GM21360 (cell line): ENCODE results near the gene FTCD.
"Not testable (repeated sequence)": the region's sequence is repeated elsewhere in the genome, so short reads cannot be mapped to it uniquely, and the experiment has no call there.

Experiments
- ATAC-seq: cut with Tn5 transposase; IDR thresholded peaks from one replicate; pipeline ENCODE4 v1.9.1; 2021; ENCODE audit warnings: mild to moderate bottlenecking, moderate library complexity; ENCODE audit not compliant: unreplicated experiment

FTCD gene

GRCh38 chr21:46188226-46189212, 33.1 kb upstream of the FTCD start:
- no peak for ATAC-seq

DNA sequence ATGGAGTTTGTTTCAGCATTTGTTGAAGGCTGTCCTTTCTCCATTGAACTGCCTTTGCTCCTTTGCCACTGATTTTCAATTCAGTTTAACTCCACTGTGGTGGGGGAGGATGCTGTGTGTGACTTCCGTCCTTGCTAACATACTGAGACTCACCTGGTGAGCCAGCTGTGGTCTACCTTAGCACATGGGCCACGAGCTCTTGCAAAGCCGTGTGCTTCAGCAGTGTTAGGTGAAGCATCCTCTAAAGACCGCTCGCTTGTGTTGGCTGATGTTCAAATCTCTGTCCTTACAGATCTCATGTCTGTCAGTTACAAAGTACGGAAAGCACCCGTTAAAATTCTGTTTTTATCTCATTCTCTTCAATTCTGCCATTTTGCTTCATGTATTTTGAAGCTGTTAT, 32.4 kb upstream of the FTCD start:
- ATAC-seq, result no peak

DNA sequence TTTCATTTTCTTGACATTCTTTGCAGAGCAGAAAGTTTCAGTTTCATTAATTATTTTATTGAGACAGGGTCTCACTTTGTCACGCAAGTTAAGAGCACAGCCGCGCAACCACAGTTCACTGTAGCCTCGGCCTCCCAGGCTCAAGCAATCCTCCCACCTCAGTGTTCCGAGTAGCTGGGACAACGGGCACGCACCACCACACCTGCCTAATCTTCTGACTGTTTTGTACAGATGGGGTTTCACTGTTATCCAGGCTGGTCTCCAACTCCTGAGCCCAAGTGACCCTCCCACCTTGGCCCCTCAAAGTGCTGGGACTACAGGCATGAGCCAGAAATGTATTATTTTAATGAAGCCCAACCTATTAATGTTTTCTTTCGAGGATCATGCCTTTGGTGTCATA, 31.9 kb upstream of the FTCD start:
- no peak for ATAC-seq

GRCh38 chr21:46185716-46186115, 30.3 kb upstream of the FTCD start:
- no peak for ATAC-seq

- ATAC-seq, result no peak
Measured at GRCh38 chr21:46184625-46185555, 29.5 kb upstream of the FTCD start.

- no peak for ATAC-seq
Measured at GRCh38 chr21:46183910-46184624, 28.7 kb upstream of the FTCD start, which contains the start of gene SPATC1L. SPATC1L (minus strand) TSS chr21:46184459; CDS start chr21:46182816, 1,643 bp downstream.

DNA sequence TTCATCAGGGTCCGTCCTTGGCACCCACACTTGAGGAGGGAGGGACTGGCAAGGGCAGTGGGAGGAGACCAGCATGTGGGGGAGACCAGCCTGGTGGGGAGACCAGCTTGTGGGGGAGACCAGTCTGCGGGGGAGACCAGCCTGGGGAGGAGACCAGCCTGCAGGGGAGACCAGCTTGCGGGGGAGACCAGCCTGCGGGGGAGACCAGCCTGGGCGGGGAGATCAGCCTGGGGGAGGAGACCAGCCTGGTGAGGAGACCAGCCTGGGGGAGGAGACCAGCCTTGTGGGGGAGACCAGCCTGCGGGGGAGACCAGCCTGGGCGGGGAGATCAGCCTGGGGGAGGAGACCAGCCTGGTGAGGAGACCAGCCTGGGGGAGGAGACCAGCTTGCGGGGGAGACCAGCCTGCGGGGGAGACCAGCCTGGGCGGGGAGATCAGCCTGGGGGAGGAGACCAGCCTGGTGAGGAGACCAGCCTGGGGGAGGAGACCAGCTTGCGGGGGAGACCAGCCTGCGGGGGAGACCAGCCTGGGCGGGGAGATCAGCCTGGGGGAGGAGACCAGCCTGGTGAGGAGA, 28.0 kb upstream of the FTCD start:
- not testable (repeated sequence) for ATAC-seq

DNA sequence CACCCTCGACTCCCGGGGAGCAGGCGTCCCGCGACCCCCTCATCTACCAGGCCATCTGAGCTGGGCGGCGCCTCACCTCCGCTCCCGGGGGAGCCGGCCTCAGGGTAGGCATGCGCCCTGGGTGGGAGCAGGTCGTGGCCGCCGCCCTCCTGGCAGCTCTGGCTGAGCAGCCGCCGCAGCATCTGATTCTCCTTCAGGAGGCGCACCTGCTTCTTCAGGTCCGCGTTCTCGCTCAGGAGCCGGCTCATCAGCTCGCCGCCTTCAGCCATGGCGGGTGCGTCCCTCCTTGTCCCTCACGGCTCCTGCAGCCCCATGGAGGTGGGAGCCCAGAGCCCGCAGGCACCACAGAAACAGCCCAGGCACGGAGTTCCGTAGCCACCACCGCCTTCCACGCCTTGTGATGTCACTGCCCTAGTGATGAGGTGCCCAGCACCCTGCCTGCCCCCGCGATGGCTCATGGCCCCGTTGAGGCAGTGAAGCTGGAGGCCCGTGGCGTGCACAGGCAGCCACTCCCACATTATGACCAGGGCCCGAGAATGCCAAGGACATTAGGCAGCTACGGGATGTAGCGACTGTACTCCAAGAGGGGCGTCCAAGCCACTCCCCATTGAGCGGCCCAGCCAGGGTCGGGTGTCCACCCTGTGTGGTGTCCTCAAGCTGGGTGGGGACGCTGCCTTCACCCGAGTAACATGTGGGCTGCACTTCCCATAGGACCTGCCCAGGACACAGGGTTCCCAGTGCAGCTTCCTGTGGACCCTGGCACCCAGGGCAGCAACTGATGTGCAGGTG, 27.4 kb upstream of the FTCD start:
- no peak for ATAC-seq

DNA sequence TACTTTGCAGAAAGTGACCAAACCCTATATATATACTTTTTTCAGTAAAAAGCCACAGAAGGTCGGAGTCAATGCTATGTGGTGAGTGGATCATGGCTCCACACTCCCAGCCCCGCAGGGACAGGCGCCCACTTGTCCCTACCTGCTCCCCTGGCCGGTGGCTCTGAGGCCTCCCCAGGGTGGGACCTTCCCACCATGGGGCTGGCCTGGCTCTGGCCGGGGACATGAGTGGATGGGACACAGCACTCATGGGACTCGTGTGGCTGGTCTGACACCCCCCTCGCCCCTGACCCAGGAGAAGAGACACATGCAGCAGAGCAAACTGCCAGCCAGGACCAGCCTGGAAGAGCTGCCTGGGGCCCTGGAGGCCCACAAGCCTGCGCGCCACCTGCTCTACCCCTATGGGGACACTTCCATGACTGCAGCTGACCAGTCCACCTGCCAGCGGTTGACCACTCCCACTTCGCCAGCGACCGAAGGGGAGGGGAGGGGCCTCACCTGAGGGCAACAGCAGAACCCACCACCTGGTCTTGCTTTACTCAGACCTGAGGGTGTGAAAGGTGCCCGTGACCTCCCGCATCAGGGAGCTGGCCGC, 26.7 kb upstream of the FTCD start:
- ATAC-seq, result no peak

DNA sequence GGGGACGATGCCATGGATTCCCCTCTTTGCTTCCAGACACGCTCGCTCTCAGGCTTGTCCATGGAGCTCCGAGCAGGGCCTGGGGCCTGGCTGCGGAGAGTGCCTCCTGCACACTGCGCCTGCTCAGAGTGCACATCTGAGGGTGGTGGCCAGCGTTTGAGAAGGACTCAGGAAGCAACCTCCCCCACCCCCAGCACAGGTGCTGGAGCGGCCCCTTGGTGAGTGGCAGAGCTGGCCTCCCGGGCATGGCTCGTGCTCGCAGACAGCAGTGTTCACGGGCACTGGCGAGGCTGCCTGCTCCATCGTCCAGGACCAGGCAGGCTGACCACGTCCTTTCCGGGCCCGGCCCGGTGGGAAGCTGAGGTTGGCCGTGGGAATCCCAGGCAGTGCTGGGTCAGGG, 26.1 kb upstream of the FTCD start:
- no peak for ATAC-seq

GRCh38 chr21:46180778-46181391, 25.5 kb upstream of the FTCD start:
- ATAC-seq, result no peak

DNA sequence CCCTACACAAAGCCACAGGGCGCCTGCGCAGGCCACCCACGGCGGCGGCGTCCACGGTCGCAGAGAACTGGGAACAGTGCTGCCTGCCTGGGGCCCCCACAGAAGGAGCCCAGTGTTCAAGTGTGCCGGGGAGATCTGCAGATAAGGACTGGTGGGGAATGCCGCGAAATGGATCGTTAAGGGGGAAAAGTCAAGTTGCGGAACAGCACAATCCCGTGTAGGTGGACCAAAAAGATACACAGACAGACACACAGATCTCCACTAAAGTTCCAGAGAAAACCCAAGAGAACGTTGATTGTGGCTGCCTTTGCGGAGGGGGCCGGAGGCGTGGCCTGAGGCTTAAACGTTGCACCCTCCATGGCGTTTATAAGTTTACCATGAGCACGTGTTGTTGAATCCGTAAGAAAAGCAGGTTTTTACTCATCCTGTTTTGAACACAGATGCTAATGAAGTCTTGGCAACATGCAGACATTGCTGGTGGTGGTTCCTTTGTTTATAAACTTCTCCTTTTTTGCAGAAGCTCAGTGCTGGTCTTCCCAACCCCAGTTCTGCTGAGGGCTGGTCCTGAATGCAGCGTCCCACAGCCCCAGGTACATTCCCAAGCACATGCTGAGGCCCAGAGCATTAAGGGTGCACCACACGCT, 24.8 kb upstream of the FTCD start:
- ATAC-seq, result no peak

DNA sequence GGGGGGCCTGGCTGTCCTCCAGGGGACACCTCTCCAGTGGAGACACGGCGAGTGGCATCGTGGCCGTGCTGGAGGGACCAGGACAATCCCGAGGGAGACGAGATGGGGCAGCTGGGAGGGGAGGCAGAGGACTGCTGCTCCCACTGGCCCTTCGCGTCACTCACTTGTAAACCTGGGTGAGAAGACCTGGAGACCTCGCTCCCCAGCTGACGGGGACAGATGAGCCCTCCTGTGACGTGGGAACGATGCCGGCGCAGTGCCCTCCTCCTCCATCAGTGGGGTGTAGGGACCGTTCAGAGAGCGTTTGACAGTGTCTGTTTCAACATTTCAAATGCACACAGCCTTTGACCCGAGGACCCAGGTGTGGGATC, 24.3 kb upstream of the FTCD start:
- no peak for ATAC-seq

- ATAC-seq, result no peak
Measured at GRCh38 chr21:46178961-46179360, 23.6 kb upstream of the FTCD start.

DNA sequence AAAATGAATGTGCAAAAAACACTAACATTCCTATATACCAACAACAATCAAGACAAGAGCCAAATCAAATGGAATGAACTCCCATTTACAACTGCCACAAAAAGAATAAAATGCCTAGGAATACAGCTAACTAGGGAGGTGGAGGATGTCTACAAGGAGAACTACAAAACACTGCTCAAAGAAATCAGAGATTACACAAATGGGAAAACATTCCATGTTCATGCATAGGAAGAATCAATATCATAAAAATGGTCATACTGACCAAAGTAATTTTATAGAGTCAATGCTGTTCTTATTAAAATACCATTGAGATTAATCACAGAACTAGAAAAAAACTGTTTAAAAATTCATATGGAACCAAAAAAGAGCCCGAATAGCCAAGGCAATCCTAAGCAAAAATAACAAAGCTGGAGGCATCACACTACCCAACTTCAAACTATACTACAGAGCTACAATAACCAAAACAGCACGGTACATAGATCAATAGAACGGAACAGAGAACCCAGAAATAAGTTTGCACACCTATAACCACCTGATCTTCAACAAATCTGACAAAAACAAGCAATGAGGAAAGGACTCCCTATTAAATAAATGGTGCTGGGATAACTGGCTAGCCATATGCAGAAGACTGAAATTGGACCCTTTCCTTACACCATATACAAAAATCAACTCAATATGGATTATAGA, 21.2 kb upstream of the FTCD start:
- ATAC-seq, result not testable (repeated sequence)

GRCh38 chr21:46173573-46173972, 18.2 kb upstream of the FTCD start:
- no peak for ATAC-seq

- no peak for ATAC-seq
Measured at GRCh38 chr21:46172863-46173528, 17.6 kb upstream of the FTCD start.
